ENCODE data around the gene GNPAT.

GNPAT gene

DNA sequence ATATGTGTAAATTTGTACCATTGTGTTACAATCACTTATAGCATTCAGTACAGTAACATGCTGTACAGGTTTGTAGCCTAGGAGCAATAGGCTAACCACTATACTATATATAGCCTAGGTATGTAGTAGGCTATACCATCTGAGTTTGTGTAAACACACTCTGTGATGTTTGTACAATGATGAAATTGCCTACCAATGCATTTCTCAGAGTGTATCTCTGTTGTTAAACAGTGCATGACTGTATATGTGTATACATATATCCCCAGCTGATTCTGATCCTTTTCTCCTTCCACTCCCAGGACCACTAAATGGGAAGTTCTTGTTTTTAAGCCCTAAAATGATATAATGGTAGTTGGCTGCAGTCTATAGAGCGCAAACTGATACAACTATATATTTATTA lies 7.8 kb downstream of the GNPAT start:
- DNase-seq, result no peak

DNA sequence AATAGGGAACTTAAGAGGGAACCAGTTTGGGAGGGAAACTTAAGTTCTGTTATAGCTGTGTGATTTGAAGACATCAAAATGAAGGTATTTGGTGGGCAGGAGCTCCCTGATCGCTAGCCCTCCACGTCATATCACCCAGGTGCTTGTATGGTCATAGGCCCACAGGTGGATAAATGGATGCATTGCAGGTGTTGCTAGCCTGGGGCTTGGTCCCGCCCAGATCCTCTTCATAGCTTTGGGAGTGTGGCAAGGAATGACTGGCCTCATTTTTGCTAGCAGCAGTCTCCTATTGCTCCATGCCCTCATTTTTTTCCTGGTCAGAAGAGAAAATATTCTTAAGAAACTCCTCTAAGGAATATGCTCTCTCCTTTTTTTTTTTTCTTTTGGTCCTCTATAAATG lies 11.3 kb downstream of the GNPAT start:
- no peak for DNase-seq

DNA sequence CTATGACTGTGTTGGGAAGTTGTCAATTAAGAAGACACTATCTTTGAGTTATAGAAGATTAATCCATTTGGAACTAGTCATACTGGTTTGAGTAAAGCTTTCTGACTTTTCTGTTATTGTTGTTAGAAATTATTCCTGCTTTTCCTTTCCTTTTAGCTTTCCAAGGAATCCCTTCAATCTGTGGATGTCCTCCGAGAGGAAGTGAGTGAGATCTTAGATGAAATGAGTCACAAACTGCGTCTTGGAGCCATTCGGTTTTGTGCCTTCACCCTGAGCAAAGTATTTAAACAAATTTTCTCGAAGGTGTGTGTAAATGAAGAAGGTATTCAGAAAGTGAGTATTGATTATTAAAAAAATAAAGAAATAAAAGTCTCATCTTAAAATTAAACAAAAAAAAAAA lies 19.3 kb downstream of the GNPAT start:
- no peak for DNase-seq

DNA sequence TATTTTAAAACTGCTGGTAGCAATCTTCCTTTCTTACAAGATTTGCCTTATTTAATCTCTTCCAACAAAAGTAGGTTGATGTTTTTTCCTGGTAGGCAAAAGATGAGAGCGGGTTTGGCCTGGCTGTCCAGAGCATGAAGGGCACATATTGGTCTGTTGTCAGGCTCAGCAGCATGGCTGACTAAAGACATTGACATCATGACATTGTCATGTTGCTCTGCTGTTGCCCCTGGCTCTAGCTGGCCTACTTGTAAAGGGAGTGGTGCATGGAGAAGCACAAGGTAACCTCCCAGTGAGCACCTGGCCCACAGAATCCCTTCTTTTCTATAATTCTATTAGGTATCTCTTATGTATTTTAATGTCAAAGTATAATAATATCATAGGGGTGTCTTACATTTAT lies 23.6 kb downstream of the GNPAT start:
- no peak for DNase-seq

DNA sequence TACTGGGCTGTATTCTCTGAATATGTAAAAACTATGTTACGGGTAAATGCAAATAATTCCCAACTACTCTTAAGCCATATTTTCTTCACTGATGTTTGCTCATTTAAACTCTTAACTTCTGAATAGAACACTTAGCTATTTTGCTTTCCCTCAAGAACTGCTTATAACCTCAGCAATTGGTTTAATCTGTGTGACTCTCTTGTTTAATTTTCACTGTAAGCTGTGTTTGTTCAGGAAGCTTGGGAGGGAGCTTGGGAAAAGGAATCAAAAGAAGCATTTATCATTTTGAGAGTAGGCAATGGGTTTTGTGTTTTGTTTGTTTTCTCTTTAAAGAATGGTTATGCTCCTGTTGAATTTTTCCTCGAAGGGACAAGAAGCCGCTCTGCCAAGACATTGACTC lies 24.4 kb downstream of the GNPAT start:
- no peak for DNase-seq

DNA sequence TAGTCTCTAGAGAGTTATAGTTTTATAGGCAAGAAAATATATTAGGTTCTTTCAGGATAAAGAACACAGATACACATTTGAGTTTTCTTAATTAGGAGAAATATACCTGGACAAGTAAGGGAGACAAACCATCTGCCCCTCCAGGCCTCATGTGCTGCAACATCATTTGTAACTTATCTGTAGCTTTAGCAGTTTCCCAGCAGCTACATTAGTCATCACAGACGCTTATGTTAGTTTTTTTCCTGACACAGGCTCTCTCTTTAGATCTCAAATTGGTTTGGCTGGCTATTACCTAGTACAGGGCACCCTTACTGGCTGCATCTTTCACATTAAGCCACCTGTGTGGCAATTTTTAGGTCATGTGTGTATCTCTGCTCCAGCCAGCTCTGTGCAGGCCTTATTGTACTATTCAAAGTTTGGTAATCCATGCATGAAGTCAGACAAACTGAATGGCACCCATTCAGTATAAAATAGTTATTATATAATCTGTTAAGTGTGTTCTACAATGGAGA lies 25.9 kb downstream of the GNPAT start:
- no peak for DNase-seq

DNA sequence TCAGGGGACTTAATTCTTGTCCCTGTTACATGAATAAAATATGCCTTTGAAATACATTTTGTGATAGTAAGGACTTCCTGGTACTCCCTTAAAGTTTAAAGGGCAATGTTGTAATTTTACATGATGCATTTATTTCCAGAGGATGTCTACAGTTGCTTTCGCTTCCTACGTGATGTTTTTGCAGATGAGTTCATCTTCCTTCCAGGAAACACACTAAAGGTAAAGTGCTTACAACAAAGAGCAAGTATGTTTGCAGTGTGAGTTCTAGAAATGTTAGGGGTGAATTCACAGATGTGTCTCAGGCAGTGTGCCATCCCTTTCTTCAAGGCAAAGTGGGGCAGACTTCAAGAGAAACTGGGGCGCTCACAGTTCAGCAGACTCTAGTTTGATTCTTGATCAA lies 31.2 kb downstream of the GNPAT start:
- no peak for DNase-seq

DNA sequence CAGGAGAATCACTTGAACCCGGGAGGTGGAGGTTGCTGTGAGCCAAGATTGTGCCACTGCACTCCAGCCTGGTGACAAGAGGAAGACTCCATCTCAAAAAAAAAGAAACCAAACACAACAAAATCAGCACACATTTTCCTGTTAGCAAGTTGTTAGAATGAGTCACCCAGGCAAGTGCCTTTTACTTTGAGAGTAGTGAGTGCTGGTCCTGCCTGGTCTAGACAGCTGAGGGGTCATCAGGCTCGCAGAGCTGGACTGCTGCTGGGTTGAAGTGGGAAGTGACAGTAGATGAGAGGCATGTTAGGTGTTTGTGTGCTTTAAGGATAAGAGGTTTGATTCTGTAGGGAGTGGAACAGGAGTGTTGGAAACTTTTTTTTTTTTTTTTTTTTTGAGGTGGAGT lies 31.9 kb downstream of the GNPAT start:
- no peak for DNase-seq

DNA sequence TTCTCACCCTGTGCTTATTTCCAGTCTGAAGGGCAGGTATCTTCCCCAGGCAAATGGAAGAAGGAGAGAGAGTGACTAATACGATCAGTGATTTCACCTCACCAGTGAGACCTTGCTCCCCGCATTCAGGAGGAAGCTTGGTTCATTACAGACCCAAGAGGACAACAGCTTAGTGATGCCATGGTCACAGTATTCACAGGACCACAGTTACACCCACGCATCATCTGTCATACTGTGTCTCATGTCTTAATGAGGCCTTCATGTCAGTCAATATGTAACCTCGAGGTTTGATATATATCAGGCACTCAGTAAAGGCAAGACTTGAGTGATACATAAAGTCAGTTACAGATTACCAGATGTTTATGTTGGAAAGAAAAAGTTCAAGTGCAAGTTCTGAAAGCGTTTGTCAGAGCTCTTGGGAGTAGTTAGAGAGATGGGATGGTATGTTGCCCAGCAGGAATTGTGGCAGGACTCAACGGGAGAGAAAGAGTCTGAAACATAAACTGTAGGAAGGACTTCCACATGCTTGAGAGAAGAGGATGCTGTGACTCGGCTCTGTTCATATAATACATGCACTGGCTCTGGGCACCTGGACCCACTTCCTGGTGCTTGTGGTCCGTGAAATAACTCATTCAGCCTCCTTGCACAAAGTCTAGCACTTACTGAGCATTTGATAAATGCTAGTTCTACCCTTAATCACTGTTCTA lies 33.3 kb downstream of the GNPAT start:
- no peak for DNase-seq

DNA sequence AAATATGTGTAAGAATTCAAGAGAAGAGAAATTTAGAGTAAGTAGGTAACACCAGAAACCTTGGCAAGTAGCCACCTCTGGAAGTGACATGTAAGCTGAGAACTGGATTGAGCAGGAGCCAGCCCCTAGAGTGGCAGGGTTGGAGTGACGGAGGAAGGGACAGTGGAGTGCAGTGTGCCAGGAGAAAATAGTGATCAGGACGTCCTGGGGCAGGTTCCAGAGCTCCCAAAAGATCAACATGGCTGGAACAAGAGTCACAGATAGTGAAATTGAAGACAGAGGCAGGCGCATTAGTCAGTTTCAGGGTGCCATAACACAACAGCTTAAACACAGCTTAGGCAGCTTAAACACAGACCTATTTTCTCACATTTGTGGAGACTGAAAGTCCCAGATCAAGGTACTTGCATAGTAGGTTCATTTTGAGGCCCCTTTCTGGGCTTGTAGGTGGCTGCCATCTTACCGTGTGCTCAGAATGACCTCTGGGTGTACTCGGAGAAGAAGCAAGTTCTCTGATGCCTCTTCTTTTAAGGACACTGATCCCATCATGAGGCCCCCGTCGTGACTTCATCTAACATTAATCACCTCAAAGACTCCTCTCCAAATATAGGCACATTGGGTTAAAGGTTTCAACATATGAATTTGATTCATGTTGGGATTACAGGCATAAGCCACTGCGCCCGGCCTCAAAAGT lies 37.2 kb downstream of the GNPAT start:
- no peak for DNase-seq

DNA sequence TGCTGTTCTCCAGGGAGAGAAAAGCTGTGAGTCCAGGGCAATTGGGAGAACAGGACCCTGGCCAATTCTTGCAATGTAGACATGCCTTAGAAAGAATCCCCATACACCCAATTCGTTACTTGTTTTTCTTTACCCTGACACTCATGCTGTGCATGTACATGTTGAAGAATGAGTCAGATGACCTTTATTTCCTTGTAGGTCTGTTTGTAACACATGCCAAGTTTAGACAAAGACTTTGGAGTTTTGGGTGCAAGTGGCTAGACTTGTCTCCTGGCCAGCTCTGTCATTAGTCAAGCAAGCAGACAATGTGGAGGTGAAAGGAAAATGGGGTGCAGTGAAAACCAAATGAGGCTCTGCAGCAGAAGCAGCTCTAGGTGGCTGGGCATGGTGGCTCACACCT lies 38.1 kb downstream of the GNPAT start:
- no peak for DNase-seq

DNA sequence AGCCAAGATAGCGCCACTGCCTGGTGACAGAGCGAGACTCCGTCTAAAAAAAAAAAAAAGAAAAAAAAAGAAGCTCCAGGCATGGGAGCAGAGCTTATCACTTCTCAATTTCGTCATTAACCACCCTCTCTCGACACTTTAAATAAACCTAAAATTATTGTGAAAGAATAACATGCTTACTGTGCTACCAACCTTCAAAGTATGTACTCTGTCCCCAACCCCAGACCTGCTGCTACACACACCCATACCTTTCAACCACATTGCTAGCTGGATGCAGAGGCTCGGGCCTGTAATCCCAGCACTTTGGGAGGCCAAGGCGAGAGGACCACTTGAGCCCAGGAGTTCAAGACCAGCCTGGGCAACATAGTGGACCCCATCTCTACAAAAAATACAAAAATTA lies 38.7 kb downstream of the GNPAT start:
- no peak for DNase-seq

DNA sequence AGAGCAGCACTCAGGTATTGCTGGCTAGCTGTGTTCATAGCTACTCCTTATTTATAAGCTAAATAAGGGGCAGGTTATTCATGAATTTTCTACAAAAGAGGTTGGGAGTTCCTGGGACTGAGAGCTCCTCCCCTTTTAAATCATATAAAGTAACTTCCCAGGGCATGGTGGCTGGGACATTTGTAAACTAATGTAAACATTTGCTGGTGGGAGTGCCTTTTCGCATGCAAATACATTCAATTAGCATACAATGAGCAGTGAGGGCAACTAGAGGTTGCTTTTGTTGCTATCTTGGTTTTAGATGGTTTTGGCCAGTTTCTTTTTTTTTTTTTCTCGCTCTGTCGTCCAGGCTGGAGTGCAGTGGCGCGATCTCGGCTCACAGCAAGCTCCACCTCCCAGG lies 43.4 kb downstream of the GNPAT start:
- DNase-seq, result no peak

DNA sequence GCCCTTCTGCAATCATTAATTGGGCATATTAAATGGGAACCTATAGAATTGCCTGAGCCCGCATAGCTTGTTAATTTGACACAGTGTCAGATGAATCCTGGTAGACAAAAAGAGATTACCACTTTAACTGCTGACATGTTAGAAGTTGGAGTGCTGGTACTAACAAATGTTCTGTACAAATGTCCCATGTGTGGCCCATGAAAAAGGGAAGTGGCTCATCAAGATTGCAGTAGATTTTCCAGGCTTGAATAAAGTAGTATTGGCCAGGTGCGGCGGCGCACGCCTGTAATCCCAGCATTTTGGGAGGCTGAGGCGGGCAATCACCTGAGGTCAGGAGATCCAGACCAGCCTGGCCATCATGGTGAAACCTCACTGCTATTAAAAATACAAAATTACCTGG lies 45.6 kb downstream of the GNPAT start:
- no peak for DNase-seq

DNA sequence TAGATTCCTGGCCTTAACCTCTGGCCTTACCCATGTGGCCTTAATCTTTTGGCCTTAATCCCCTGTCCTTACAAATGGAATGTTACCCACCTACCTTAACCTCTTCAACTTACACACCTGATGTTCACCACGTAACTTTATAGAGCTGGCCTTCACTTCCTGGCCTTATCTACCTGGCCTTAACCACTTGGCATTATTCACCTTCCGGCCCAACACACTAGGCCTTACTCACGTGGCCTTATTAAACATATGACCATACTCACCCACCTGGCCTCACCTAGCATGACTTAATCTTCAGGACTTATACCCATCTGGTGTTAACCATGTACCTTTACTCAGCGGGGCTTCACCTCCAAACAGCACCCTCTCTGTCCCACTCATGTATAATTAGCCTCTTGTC lies 54.9 kb downstream of the GNPAT start:
- DNase-seq, result no peak

DNA sequence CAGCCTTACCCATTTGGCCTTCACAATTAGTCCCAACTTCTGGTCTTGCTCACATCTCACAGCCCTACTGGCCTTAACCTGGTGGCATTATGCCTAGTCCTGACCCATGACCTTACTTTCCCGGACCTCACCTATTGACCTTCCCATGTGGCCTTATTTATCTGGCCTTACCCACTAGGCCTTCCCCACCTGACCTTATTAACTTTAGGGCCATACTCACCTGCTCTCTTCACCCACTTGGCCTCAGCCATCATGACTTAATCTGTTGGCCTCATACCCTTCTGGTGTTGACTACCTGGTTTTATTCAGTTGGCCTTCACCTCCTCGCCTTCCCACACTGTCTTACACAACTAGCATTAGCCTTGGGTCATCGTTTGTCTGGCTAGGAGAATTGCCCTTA lies 61.0 kb downstream of the GNPAT start:
- no peak for DNase-seq

DNA sequence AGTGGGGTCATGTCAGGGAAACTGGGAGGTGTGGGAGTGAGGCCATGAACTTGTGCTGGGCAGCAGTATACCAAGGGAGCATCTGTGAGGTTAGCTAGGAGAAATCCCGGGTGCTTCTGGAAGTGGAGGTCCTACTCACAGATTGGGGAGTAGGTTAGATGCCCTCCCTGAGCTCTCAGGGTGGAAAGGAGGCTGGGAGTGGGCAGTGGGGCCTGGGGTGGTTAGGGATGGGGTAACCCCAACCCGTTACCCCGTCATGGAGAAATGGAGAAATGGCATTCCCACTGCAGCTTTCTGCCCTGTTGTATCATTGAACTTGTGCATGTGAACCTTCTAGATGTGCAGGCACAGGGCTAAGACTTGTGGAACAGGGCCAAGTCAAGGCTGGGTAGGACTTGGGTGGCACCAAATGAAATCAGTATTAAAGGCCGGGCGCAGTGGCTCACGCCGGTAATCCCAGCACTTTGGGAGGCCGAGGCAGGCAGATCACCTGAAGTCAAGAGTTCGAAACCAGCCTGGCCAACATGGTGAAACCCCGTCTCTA lies 69.5 kb downstream of the GNPAT start:
- DNase-seq, result no peak

DNA sequence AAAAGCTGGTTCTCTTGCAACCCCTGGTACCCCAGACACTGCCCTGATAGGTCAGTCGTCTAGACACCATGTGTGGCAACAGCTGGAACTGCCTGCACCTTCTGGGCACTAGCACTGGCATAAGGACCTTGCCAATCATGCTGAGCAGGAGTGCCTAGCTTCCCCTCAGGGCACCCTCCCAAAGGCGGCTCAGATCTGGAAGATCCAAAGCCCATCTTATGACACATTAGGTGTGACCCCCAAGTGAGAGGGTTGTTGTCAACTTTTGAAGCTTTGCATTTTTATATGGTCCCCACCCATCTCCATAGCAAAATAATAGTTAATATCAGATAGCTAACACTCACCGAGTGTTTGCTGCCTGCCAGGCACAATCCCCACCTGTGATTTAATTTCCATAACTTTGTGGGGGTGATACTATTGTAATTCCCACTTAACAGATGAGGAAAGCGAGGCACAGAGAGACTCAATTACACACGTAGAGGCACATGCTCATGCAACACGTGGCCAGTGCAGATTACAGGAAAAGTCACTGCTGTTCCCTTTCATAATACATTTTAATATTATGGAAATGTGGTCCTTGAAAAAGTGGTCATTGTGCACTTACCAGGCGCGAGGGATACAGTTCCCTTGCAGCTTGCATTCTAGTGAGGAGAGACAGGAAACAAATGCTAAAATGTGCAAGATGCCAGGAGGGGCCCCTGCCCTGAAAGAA lies 70.9 kb downstream of the GNPAT start:
- no peak for DNase-seq

DNA sequence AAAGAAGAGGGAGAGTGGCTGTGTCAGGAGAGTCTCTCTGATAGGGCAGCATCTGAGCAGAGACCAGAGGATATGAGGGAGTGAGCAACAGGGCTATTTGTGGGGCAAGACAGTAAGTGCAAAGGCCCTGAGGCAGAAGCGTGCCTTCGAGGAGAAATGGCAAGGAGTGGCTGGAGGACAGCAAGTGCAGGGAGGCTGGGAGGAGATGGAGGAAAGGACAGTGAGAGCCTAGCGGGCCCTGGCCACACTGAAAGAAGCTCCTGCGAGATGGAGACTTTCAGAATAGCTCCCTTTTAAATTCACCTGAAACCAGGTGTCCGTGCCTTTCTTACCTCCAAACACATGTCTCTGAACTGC lies 71.4 kb downstream of the GNPAT start:
- DNase-seq, result no peak

DNA sequence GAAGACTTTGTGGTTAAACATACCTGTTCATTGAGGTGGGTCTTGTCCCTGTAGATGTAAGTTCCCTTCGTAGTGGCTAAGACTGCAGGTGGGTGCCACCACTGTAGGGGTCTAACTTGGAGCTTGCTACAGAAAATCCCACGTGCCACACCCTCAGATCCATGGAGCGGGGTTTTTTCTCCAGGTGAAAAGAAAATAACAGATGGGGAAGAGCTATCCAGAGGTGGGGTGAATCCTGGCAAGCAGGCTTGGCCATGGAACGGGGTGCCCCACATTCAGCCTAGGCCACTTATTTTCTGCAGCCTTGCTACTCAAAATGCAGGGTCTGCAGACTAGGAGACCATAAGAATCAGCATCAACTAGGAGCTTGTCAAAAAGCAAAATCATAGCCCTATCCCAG lies 72.6 kb downstream of the GNPAT start:
- DNase-seq, result no peak

DNA sequence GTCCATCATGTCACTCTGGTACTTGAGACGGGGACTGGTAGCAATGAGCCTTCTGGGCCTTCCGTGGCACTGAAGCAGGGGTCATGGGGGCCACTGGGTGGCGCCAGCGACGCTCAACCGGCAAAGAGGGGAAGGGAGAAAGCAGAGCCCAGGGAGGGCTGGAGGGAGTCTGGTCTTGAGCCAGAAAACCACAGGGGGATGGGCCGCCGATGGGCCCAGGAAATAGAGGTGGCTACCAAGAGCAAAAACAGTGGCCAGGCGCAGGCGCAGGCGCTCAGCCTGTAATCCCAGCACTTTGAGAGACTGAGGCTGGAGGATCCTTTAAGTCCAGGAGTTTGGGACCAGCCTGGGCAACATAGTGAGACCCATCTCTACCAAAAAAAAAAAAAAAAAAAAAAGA lies 74.9 kb downstream of the GNPAT start:
- no peak for DNase-seq

DNA sequence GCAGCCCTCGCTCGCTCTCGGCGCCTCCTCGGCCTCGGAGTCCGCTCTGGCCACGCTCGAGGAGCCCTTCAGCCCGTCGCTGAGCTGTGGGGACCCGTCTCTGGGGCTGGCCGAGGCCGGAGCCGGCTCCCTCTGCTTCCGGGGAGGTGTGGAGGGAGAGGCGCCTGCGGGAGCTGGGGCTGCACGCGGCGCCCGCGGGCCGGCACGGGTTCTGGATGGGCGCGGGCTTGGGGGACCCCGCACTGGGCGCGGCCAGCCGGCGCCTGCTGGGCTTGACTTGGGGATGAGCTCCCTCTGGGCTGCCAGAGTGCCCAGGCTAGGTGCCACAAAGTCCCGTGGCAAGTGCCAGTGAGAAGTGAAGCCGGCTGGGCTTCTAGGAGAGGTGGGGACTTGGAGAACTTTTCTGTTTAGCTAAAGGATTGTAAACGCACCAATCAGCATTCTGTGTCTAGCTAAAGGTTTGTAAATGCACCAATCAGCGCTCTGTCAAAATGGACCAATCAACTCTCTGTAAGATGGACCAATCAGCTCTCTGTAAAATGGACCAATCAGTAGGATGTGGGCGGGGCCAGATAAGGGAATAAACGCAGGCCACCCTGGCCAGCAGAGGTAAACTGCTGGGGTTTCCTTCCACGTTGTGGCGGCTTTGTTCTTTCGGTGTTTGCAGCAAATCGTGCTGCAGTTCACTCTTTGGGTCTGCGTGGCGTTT lies 76.4 kb downstream of the GNPAT start:
- DNase-seq, result no peak

DNA sequence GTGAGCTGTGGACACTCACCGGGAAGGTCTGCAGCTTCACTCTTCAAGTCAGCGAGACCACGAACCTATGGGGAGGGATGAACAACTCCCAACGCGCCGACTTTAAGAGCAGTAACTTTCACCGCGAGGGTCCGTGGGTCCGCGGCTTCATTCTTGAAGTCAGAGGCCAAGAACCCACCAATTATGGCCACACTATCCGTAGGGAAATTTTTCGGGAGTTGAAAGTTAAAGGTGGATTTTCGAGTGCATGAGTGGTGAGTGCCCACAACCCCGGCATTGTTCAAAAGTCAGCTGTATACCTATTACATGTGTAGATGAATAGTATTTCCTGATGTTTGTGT lies 77.0 kb downstream of the GNPAT start:
- no peak for DNase-seq

DNA sequence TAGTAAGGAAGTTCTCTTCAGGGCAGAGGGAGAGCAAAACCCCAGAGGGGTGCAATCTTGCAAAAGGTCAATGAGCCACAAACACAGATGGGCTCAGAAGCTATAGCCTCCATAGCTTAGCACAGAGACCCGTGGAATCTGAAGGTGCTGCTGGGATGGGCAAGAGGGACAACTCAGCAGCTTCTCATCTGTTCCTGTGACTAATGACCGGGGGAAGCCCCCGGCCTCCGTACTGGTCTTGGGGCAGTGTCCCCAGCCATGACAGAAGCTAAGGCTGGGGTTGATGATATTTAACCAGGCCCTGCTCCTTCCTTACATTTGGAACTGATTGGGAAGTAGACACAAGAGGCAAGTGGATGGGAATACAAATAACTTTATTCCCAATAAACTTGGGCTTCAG lies 77.6 kb downstream of the GNPAT start:
- DNase-seq, result no peak

All from KG1 (cell line).